Stimulated activated naive B cell treated with anti-CD40 and anti-IgM and Interleukin-4, amounts not matched to agents 10 μg/mL and 1 μg/mL and 100 μg/mL, for 72 hours (primary cell): ENCODE measurements around the gene FBXO11.
A peak's percentile ranks its signal among the peaks of the same experiment; 100 is the strongest.
"Not testable (repeated sequence)": the region's sequence is repeated elsewhere in the genome, so short reads cannot be mapped to it uniquely, and the experiment has no call there.

Experiments
- ATAC-seq, 2 donors: fragments of 150-1000 bp; cut with Tn5 transposase; replicated peaks; 2 replicates each; pipeline ENCODE4 v1.10.0; 2021; ENCODE audit warnings: moderate library complexity in 1 of 2
- DNase-seq: peaks from one replicate; pipeline ENCODE4 v3.0.0; 2021
- H3K27ac Mint-ChIP-seq: one replicate; pipeline ENCODE4 v1.8.0; 2022; ENCODE audit warnings: mild to moderate bottlenecking, mixed read lengths
- H3K27me3 Mint-ChIP-seq, 2 donors: one replicate each; pipeline ENCODE4 v1.8.0; 2022; ENCODE audit warnings: mixed read lengths in 2 of 2
- H3K36me3 Mint-ChIP-seq, 2 donors: one replicate each; pipeline ENCODE4 v1.8.0; 2022; ENCODE audit warnings: mixed read lengths in 2 of 2, mild to moderate bottlenecking in 1 of 2
- H3K4me1 Mint-ChIP-seq, 2 donors: one replicate each; pipeline ENCODE4 v1.8.0; 2022; ENCODE audit warnings: mixed read lengths in 2 of 2, mild to moderate bottlenecking in 1 of 2
- H3K4me3 Mint-ChIP-seq, 2 donors: one replicate each; pipeline ENCODE4 v1.8.0; 2022; ENCODE audit warnings: mild to moderate bottlenecking in 2 of 2, mixed read lengths in 2 of 2, moderate library complexity in 1 of 2
- H3K9me3 Mint-ChIP-seq, 2 donors: one replicate each; pipeline ENCODE4 v1.8.0; 2022; ENCODE audit warnings: mixed read lengths in 2 of 2, mild to moderate bottlenecking in 1 of 2

The FBXO11 gene

DNA sequence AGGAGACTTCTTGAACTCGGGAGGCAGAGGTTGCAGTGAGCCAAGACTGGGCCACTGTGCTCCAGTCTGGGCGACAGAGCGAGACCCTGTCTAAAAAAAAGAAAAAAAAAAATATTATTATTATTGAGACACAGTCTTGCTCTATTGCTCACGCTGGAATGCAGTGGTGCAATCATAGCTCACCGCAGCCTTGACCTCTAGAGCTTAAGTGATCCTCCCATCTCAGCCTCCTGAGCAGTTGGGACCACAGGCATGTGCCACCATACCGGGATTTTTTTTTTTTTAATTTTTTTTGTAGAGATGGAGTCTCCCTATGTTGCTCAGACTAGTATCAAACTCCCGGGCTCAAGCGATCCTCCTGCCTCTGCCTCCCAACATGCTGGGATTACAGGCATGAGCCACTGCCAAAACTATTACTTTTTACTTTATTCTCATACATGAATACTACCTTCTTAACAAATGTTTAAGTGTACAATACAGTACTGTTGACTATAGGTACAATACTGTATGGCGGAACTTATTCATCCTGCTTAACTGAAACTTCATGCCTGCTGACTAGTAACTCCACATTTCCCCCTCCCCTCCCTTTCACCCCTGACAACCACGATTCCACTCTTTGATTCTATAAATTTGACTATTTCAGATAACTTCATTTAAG is 15.5 kb downstream of the FBXO11 start:
- no peaks in the 10 kb centered on the region for H3K27me3 Mint-ChIP-seq
- no peak overlapping the region for H3K4me3 Mint-ChIP-seq
- no peak overlapping the region for H3K27ac Mint-ChIP-seq
- peaks cover 31 to 64% of the 10 kb centered on the region in 2 donors for H3K4me1 Mint-ChIP-seq
- H3K36me3 Mint-ChIP-seq = peaks cover 3 to 25% of the 10 kb centered on the region in 2 donors
- no peaks in the 10 kb centered on the region for H3K9me3 Mint-ChIP-seq
- DNase-seq (no peak), ATAC-seq (no peak)

DNA sequence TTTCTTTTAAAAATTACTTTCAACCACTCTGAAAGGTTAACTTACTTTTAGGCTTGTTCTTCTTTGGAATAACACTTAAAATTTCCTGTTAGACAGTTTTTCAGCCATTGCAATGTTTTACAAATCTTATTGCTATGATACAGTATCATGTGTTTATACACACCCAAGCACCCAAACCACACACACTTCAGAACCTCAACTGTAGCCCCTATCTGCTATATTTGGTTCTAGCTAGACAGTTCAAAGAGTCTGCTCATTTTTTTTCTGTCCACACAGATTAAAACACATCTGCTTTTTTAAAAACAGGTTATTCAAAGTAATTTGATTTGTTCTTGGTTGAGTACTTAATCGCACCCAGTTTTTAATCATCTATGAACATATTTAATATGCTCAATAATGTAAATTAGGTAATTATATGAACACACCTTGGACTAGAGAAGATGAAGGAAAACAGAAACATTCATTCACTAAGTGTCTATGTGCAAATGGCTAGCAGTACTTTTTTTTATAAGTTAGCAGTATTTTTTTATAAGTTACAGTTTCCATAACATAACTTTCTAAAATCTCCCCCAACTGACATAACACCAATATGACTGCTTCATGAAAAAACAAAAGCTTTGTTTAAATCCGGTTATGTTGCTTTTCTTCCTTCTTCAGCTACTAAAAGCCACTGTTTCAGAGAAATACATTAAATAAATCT is 17.6 kb downstream of the FBXO11 start:
- DNase-seq = no peak
- Mint-ChIP-seq H3K9me3 (no peaks in the 10 kb centered on the region), H3K27me3 (no peaks in the 10 kb centered on the region), H3K27ac (no peak overlapping the region), H3K4me1 (peaks cover 34 to 64% of the 10 kb centered on the region in 2 donors), H3K36me3 (peaks cover 3 to 28% of the 10 kb centered on the region in 2 donors), H3K4me3 (no peak overlapping the region)
- no peak for ATAC-seq

DNA sequence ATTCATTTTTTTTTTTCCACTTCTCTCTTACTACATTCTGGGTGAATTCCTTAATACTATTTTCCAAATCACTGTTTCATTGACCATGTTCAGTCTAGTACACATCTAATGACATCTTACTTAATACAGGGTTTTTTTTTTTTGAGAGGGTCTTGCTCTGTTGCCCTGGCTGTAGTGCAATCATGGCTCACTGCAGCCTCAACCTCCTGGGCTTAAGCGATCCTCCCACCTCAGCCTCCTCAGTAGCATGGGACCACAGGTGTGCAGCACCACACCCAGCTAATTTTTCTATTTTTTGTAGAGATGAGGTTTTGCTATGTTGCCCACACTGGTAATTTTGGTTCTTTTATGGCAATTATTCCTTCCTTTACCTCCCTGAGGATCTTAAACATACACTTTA is 29.4 kb downstream of the FBXO11 start:
- H3K4me1 Mint-ChIP-seq = peaks cover 14 to 49% of the 10 kb centered on the region in 2 donors
- no peak for DNase-seq
- H3K4me3 Mint-ChIP-seq = no peak overlapping the region
- ATAC-seq = no peak
- H3K27me3 Mint-ChIP-seq = no peaks in the 10 kb centered on the region
- no peaks in the 10 kb centered on the region for H3K9me3 Mint-ChIP-seq
- no peak overlapping the region for H3K27ac Mint-ChIP-seq
- H3K36me3 Mint-ChIP-seq = peaks cover 18 to 32% of the 10 kb centered on the region in 2 donors

DNA sequence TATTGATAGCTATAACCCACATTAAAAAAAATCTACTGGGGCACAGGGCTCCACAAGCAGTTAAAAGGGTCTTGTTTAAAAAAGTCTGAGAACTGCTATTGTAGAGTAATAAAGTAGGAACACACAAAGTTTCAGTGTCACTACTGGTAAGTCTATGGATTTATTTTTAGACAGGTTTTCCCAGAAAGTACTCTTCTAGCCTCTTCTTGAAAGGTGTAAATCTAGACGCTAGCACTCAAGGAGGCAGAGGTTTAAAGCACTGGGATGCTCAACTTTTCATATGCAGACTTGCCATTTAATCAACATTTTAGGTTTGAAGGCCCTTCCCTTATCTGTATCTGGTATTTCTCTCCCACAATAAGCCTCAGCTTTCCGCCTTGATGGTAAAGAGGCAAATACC is 33.4 kb downstream of the FBXO11 start:
- DNase-seq = no peak
- H3K4me1 Mint-ChIP-seq = peaks cover 33 to 68% of the 10 kb centered on the region in 2 donors
- no peak for ATAC-seq
- no peaks in the 10 kb centered on the region for H3K27me3 Mint-ChIP-seq
- H3K27ac Mint-ChIP-seq = peak overlapping the region; percentile 63
- no peak overlapping the region for H3K4me3 Mint-ChIP-seq
- no peaks in the 10 kb centered on the region for H3K9me3 Mint-ChIP-seq
- peaks cover 16 to 38% of the 10 kb centered on the region in 2 donors for H3K36me3 Mint-ChIP-seq

DNA sequence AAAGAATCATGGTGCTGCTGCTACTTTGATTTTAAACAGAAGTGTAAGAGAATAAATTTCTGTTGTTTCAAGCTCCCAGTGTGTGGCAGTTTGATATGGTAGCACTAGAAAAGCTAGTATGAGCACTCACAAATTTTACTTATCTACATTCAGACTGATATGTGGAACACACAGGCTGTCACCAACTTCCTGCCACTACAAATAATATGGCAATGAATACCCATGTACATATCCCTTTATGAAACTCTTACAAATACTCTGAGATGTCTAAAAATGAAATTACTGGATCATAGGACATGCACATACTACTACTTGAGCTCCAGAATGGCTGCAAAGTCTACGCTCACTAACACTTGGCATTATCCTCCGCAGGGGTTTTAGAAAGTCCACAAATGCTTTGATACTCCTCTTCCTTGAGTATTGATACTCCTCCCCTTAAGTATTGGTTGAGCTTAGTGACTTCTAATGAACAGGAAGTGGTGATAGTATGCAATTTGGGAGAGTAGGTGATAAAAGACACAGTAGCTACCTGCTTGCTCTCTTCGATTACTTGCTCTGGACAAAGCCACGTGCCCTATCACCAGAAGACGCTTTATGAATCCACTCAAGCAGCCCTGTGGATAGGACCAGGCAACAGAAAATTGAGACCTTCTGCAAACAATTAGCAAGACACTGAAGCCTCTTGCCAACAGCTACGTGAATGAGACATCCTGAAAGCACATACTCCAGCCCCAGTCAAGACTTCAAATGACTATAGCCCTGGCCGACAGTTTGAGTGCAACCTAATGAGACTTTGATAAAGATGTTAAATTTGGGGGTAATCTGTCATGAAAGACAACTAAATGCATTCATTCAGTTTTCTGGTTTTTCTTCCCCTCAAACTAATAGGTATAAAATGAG is 35.4 kb downstream of the FBXO11 start:
- no peak for DNase-seq
- Mint-ChIP-seq H3K27ac (peak overlapping the region; percentile 65), H3K4me3 (no peak overlapping the region), H3K36me3 (peaks cover 11 to 33% of the 10 kb centered on the region in 2 donors), H3K4me1 (peaks cover 39 to 68% of the 10 kb centered on the region in 2 donors), H3K9me3 (no peaks in the 10 kb centered on the region), H3K27me3 (no peaks in the 10 kb centered on the region)
- no peak for ATAC-seq

DNA sequence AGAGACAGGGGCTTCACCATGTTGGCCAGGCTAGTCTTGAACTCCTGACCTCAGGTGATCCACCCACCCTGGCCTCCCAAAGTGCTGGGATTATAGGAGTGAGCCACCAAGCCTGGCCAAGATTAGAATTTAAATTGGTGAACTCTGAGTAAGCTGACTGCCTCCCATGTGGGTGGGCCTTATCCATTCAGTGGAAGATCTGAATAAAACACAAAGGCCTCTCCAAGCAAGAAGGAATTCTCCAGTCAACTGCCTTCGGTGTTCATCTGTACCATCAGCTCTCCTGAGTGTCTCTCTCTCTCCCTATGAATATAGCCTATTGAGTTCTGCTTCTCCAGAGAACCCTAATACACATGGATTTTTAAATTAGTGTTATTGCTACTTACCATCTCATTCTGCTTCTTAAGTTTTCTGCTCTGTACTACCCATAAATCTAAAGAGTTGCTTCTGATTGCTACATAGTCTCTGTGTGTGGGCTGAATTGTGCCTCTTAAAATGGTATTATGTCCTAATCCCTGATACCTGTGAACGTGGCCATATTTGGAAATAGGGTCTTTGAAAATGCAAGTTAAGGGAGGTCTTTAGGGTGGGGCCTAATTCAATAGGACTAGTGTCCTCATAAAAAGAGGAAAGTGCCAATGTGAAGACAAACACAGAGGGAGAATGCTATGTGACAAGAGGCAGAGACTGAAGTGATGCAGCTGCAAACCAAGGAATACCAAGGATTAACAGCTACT is 36.3 kb downstream of the FBXO11 start:
- H3K4me1 Mint-ChIP-seq = peaks cover 45 to 74% of the 10 kb centered on the region in 2 donors
- peak overlapping the region; percentile 25 for H3K27ac Mint-ChIP-seq
- H3K36me3 Mint-ChIP-seq = peaks cover 13 to 35% of the 10 kb centered on the region in 2 donors

DNA sequence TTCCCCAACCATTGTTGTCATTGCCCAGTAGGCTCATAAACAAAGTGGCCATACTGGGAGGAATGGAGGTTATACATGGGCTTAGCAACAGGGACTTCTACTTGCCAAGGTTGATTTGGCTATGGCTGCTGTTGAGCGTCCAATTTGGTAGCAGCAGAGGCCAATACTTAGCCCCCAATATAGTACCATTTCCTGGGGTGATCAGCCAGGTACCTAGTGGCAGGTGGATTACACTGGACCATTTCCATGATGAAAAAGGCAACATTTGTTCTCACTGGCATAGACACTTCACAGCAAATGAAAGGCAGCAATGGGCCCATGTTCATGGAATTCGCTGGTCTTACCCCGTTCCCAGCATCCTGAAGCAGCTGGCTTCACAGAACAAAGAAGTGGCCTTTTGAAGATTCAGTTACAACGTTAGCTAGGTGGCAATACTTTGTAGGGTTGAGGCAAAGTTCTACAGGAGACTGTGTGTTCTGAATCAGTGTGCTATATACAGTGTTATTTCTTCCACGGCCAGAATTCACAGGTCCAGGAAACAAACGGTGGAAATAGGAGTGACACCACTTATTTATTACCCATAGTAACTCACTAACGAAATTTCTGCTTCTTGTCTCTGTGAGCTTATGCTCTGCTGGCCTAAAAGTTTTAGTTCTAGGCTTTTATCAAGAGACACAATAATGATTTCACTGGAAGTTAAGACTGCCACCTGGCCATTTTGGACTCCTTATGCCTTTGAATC is 37.5 kb downstream of the FBXO11 start:
- Mint-ChIP-seq H3K4me1 (peaks cover 46 to 76% of the 10 kb centered on the region in 2 donors), H3K36me3 (peaks cover 13 to 36% of the 10 kb centered on the region in 2 donors), H3K27ac (peak overlapping the region; percentile 66), H3K27me3 (no peaks in the 10 kb centered on the region), H3K4me3 (no peak overlapping the region), H3K9me3 (no peaks in the 10 kb centered on the region)
- ATAC-seq (no peak), DNase-seq (no peak)

More for the DNA sequence above, 36.3 kb downstream of the FBXO11 start:
- DNase-seq = no peak
- H3K27me3 Mint-ChIP-seq = no peaks in the 10 kb centered on the region
- ATAC-seq = no peak
- H3K9me3 Mint-ChIP-seq = no peaks in the 10 kb centered on the region
- H3K4me3 Mint-ChIP-seq = no peak overlapping the region

DNA sequence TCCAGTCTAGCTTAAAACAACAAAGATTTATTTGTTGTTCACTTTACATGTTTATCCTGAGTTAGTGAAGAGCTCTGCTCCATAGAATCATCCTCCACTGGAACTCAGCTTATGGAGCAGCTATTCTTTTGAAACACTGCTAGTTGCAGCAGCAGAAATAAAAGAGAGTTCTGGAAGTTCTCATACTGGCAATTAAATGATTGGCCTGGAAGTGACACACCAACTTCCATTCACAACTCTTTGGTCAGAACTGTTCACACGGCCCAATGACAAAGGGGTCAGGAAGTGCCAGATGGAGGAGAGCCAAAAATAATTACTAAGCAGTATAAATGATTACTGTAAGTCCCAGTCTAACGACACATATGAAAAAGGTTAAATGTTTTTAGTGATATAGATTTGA is 39.1 kb downstream of the FBXO11 start:
- H3K27ac Mint-ChIP-seq = peak overlapping the region; percentile 47
- no peak overlapping the region for H3K4me3 Mint-ChIP-seq
- H3K27me3 Mint-ChIP-seq = no peaks in the 10 kb centered on the region
- H3K9me3 Mint-ChIP-seq = no peaks in the 10 kb centered on the region
- DNase-seq (no peak), ATAC-seq (no peak)
- peaks cover 13 to 36% of the 10 kb centered on the region in 2 donors for H3K36me3 Mint-ChIP-seq
- peaks cover 40 to 74% of the 10 kb centered on the region in 2 donors for H3K4me1 Mint-ChIP-seq

DNA sequence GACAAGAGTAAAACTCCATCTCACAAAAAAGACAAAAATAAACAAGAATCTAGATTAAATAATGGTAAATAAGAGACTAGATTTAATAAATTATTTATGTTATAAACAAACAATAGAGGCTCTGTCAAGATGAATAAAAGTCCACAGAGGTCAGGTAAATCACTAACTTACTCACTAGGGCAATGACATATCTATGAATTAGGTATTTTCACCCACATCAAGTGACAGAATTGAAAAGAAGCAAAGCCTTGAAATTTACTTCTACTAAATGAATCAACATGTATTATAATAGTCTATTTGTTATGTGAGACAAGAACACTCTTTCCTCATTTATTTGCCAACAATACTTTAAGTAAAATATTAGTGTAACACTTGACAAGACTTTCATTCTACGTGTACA is 41.7 kb downstream of the FBXO11 start:
- DNase-seq (no peak), ATAC-seq (no peak)
- Mint-ChIP-seq H3K27ac (no peak overlapping the region), H3K27me3 (no peaks in the 10 kb centered on the region), H3K4me3 (no peak overlapping the region), H3K9me3 (no peaks in the 10 kb centered on the region), H3K4me1 (peaks cover 23 to 47% of the 10 kb centered on the region in 2 donors), H3K36me3 (peaks cover 13 to 22% of the 10 kb centered on the region in 2 donors)

DNA sequence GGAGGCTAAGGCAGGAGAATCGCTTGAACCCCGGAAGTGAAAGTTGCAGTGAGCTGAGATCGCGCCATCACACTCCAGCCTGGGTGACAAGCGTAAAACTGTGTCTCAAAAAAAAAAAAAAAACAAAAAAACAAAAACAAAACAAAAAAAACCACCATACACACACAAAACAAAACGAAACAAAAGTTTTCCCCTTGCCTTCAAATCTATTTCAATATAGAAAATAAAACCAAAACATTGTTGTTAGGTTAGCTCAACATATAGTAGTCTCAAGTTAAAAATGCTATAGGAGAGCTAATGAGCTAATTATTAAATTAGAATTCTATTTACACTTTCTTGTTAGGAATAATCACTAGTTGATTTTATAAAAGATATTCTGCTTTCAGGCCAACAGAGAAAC is 43.3 kb downstream of the FBXO11 start:
- H3K27ac Mint-ChIP-seq = no peak overlapping the region
- H3K36me3 Mint-ChIP-seq = peaks cover 10 to 11% of the 10 kb centered on the region in 2 donors
- ATAC-seq (no peak), DNase-seq (no peak)
- H3K9me3 Mint-ChIP-seq = no peaks in the 10 kb centered on the region
- no peak overlapping the region for H3K4me3 Mint-ChIP-seq
- H3K27me3 Mint-ChIP-seq = no peaks in the 10 kb centered on the region
- peaks cover 18 to 31% of the 10 kb centered on the region in 2 donors for H3K4me1 Mint-ChIP-seq

DNA sequence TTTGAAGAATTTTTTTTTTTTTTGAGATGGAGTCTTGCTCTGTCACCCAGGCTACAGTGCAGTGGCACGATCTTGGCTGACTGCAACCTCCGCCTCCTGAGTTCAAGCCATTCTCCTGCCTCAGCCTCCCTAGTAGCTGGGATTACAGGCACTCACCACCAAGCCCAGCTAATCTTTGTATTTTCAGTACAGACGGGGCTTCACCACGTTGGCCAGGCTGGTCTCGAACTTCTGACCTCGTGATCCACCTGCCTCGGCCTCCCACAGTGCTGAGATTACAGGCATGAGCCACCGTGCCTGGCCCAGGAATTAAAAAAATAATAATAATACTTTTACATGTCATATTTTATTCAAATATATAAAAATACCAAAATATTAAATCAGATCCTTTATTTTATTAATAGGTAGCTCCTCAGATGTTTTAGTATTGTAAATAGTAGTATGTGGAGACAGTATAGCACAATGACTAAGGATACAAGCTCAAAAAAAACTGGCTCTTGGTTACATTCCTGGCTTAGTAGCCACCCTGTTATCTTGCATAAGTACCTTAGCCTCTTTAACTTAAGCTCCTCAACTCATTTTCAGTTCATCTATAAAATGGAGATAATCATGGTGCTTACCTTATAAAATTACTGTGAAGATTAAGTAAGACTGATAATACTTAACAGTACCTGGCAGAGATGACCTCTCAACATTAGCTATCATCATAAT is 53.1 kb downstream of the FBXO11 start:
- not testable (repeated sequence) for H3K27ac Mint-ChIP-seq, H3K36me3 Mint-ChIP-seq, H3K4me3 Mint-ChIP-seq, H3K9me3 Mint-ChIP-seq, ATAC-seq, H3K27me3 Mint-ChIP-seq, DNase-seq
- peaks cover 35 to 53% of the 10 kb centered on the region in 2 donors for H3K4me1 Mint-ChIP-seq

DNA sequence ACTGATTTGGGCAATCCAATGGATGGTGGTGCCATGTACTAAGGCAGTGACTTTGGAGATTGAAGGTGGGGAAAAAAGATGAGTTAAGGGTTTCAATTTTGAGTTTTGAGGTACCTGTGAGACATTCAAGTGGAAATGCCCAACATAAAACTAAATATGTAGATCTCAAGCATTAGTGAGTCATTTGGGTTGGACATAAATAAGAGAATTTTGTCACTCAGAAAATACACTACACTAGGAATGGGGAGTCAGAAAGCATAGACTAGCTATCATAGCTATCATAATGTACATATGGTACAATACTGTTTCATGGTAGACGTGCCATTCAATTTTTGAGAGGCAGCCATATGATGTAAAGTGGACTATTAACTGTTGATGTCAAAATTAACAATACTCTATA is 56.1 kb downstream of the FBXO11 start:
- Mint-ChIP-seq H3K4me1 (peaks cover 21 to 41% of the 10 kb centered on the region in 2 donors), H3K27ac (no peak overlapping the region), H3K9me3 (no peaks in the 10 kb centered on the region), H3K36me3 (peaks cover 8 to 11% of the 10 kb centered on the region in 2 donors), H3K4me3 (no peak overlapping the region), H3K27me3 (no peaks in the 10 kb centered on the region)
- ATAC-seq (no peak), DNase-seq (no peak)

DNA sequence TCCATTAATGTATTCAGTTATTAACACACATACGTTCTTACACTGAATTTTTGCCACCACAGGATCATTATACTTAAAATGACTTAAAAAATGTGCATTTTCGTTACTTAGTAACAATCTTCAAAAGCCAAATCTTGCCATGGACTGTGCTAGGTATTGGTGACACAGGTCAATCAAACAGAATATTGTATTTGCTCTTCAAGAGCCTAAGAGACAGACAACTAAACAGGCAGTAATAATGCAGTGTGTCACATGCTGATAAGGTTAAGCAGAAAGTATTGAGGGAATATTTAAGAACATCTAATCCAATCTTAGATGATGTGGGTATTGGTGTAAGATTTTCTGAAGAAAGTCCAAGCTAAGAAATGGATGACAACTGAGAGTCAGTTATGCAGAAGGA is 56.9 kb downstream of the FBXO11 start:
- no peak overlapping the region for H3K4me3 Mint-ChIP-seq
- H3K9me3 Mint-ChIP-seq = no peaks in the 10 kb centered on the region
- no peaks in the 10 kb centered on the region for H3K27me3 Mint-ChIP-seq
- peaks cover 9 to 11% of the 10 kb centered on the region in 2 donors for H3K36me3 Mint-ChIP-seq
- H3K4me1 Mint-ChIP-seq = peaks cover 24 to 40% of the 10 kb centered on the region in 2 donors
- no peak for ATAC-seq
- H3K27ac Mint-ChIP-seq = no peak overlapping the region
- DNase-seq = no peak
